Memory B cell (primary cell): ENCODE data around the gene ZNF644.
"Not testable (repeated sequence)": the region's sequence is repeated elsewhere in the genome, so short reads cannot be mapped to it uniquely, and the experiment has no call there.

Experiments used
- ATAC-seq: fragments of 150-1000 bp; cut with Tn5 transposase; 2 replicates; pipeline ENCODE4 v1.10.0; 2021; ENCODE audit warnings: low read depth, mild to moderate bottlenecking, moderate library complexity
- DNase-seq, 2 donors: peaks; one replicate each; pipeline ENCODE4 v3.0.0; 2022; ENCODE audit warnings: low spot score in 2 of 2
- H3K27ac Mint-ChIP-seq: one replicate; pipeline ENCODE4 v1.8.0; 2022; ENCODE audit warnings: mild to moderate bottlenecking, moderate library complexity, mixed read lengths
- H3K27me3 Mint-ChIP-seq: one replicate; pipeline ENCODE4 v1.8.0; 2022; ENCODE audit warnings: mixed read lengths
- H3K36me3 Mint-ChIP-seq: one replicate; pipeline ENCODE4 v1.8.0; 2022; ENCODE audit warnings: mild to moderate bottlenecking, mixed read lengths
- H3K4me1 Mint-ChIP-seq: one replicate; pipeline ENCODE4 v1.8.0; 2022; ENCODE audit warnings: mixed read lengths
- H3K4me3 Mint-ChIP-seq: one replicate; pipeline ENCODE4 v1.8.0; 2022; ENCODE audit warnings: mild to moderate bottlenecking, moderate library complexity, mixed read lengths
- H3K9me3 Mint-ChIP-seq: one replicate; pipeline ENCODE4 v1.8.0; 2022; ENCODE audit warnings: mixed read lengths

The ZNF644 gene

DNA sequence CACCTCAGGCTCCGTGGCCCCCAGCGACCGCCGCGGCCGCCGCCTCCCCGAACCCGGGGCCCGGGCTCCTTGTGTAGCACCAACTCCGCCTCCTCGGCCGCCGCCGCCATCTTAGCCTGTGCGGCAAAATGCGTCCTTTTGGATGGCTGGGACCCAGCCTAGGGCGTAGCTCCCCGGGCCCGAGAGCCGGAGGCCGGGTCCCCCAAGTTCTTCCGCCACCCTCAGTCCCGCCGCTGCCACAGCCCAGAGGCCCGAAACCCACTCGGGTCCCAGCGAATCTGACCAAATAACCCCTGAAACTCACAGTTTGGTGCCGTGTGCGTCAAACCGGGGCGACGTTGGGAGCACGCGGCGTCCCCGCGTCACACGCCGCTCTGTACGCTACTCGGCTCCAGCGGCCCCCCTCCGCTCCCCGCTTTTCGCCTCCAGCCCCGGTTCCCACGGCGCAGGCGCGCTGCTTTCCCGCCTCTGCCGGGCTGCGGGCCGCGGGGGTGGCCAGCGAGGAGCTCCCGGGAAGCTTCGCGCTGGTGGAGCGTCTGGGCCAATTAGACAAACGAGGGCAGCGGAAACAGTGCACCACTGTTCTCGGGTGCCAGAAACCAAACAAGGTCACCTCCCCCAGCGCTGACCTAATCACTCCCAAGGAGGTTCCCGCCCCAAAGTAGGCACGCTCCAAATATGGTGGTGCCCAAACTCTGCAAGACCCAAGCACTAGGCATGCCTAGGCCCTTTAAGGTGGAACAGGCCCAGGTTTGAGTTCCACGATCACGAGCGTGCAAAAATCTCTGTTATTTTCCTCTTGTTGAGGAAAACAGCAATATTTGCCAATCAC is at the start of gene ZNF644:
ZNF644 (minus strand) TSS at position 350 of the 832 bp plus-strand sequence. CDS start 39,682 bp downstream, outside the sequence.
- Mint-ChIP-seq H3K4me3 (peak within 1 kb of the TSS; percentile 94), H3K9me3 (no peaks in the 10 kb centered on the region), H3K4me1 (peaks cover 46% of the 10 kb centered on the region), H3K36me3 (peaks cover 2% of the 10 kb centered on the region), H3K27me3 (no peaks in the 10 kb centered on the region), H3K27ac (peak within 1 kb of the TSS; percentile 99)
- peak; percentile 75 for ATAC-seq
- peak; percentile 77 for DNase-seq

DNA sequence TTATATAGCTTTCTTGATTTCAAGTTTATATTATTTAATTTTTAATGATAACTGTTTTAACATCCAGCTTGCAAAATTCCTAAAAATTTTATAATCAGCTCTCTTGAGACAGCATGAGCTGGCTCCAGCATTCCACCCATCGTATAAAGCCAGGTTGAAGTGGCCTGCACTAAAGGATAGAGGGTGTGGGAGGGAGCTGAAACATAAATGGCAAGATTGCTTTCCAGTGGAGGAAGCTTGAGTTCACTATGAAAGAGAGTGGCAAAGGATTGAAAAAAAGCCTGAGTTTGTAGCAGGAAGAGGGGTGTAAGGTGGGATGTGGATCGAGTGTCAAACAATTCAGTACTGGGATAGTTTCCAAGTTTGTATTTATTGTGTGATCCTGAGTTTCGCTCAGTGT is 48.5 kb upstream of the ZNF644 start:
- peaks cover 8% of the 10 kb centered on the region for H3K27me3 Mint-ChIP-seq
- H3K4me1 Mint-ChIP-seq = peaks cover 2% of the 10 kb centered on the region
- H3K9me3 Mint-ChIP-seq = peaks cover 7% of the 10 kb centered on the region
- ATAC-seq (no peak), DNase-seq (no peak)
- H3K27ac Mint-ChIP-seq = no peak overlapping the region
- no peak overlapping the region for H3K4me3 Mint-ChIP-seq
- peaks cover 6% of the 10 kb centered on the region for H3K36me3 Mint-ChIP-seq

DNA sequence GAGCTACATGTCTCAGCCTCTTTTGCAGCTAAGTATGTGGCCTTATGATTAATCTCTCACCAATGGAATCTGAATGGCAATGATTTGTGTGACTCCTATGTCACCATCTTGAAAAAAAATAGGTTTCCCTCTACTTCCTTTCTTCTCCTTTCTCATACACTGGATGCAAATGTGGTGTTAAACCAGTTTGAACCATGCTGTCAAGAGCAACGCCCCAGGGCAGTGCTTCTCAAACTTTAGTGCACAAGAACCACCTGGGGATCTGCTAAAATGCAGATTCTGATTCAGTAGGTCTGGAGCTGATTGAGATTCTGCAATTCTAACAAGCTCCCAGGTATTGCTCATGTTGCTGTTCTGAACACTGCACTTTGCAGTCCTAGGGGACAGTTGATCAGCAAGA is 44.7 kb upstream of the ZNF644 start:
- peaks cover 10% of the 10 kb centered on the region for H3K9me3 Mint-ChIP-seq
- H3K27me3 Mint-ChIP-seq = peaks cover 8% of the 10 kb centered on the region
- ATAC-seq (no peak), DNase-seq (no peak)
- H3K4me3 Mint-ChIP-seq = no peak overlapping the region
- no peak overlapping the region for H3K27ac Mint-ChIP-seq
- H3K36me3 Mint-ChIP-seq = peaks cover 10% of the 10 kb centered on the region
- H3K4me1 Mint-ChIP-seq = peaks cover 4% of the 10 kb centered on the region

DNA sequence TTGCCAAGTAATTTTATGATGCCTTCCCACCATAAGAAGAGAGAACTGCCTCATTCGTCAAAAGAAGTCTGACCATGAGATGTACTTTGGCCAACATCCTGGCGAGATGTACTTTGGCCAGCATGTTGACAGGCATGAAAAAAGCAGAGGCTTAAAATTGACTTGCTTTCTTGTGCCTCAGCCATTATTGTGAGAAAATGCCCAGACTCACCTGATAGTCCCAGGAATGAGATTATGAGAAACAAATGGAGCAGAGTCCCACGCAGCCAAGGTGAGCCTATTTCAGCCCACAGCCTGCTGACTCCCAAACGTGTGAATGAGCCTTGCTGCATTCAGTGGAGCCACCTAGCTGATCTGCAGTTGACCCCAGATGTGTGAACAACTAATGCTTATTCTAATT is 43.5 kb upstream of the ZNF644 start:
- peaks cover 10% of the 10 kb centered on the region for H3K9me3 Mint-ChIP-seq
- no peak overlapping the region for H3K4me3 Mint-ChIP-seq
- peaks cover 4% of the 10 kb centered on the region for H3K4me1 Mint-ChIP-seq
- ATAC-seq = no peak
- DNase-seq = no peak
- H3K27me3 Mint-ChIP-seq = peaks cover 6% of the 10 kb centered on the region
- H3K27ac Mint-ChIP-seq = no peak overlapping the region
- peaks cover 10% of the 10 kb centered on the region for H3K36me3 Mint-ChIP-seq

DNA sequence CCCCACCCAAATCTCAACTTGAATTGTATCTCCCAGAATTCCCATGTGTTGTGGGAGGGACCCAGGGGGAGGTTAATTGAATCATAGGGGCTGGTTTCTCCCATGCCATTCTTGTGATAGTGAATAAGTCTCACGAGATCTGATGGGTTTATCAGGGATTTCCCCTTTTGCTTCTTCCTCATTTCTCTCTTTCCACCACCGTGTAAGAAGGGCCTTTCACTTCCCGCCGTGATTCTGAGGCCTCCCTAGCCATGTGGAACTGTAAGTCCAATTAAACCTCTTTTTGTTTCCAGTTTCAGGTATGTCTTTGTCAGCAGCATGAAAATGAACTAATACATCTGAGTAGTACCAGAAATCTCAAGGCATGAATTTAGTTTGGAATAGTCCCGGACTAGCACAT is 41.6 kb upstream of the ZNF644 start:
- H3K4me3 Mint-ChIP-seq, H3K4me1 Mint-ChIP-seq, H3K27me3 Mint-ChIP-seq, H3K36me3 Mint-ChIP-seq, H3K9me3 Mint-ChIP-seq: not testable (repeated sequence)
- DNase-seq (peak in 1 of 2 donors; percentile 41), ATAC-seq (peak; percentile 94)
- H3K27ac Mint-ChIP-seq = peak overlapping the region; percentile 93

DNA sequence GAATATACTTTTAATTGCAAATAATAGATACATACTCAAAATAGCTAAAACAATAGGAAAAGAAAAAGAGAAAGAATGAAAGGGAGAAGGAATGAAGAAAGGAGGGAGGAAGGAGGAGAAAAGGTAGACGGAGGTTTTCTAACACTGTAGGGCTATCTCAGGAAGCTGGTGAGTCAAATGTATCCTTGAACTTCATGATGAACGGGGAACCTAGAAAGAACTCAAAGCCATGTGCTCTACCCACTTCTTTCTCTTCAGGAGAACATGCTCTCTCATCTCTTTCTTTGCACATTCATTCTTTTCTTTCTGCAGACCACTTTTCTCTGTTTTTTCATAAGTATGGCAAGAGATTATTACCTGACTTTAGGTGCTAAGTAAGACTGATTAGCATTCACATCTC is 37.3 kb upstream of the ZNF644 start:
- Mint-ChIP-seq H3K36me3 (peaks cover 6% of the 10 kb centered on the region), H3K4me1 (peaks cover 15% of the 10 kb centered on the region), H3K4me3 (no peak overlapping the region), H3K27me3 (no peaks in the 10 kb centered on the region), H3K9me3 (peaks cover 5% of the 10 kb centered on the region), H3K27ac (peak overlapping the region; percentile 75)
- ATAC-seq (no peak), DNase-seq (no peak)

DNA sequence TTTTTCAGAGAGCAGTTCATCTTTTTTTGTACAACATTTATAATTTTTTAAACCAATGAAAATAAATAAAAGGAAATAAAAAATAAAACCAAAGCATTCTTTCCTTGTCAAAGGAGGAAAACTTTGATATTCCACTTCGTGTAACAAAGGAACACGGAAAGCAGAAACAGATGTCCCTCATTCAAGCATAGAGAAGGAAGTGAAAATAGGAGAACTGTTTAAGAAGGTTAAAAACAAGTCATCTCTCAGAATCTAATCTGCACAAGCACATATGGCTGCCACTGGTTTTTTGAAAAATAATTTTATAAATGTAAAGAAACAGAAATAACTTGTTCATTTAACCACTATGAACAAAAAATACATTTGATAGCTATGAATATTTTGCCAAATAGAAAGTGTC is 35.9 kb upstream of the ZNF644 start:
- H3K4me3 Mint-ChIP-seq = peak overlapping the region; percentile 21
- DNase-seq = no peak
- no peak overlapping the region for H3K27ac Mint-ChIP-seq
- H3K27me3 Mint-ChIP-seq = no peaks in the 10 kb centered on the region
- H3K4me1 Mint-ChIP-seq = peaks cover 11% of the 10 kb centered on the region
- peaks cover 1% of the 10 kb centered on the region for H3K9me3 Mint-ChIP-seq
- H3K36me3 Mint-ChIP-seq = peaks cover 2% of the 10 kb centered on the region
- ATAC-seq = peak; percentile 63

DNA sequence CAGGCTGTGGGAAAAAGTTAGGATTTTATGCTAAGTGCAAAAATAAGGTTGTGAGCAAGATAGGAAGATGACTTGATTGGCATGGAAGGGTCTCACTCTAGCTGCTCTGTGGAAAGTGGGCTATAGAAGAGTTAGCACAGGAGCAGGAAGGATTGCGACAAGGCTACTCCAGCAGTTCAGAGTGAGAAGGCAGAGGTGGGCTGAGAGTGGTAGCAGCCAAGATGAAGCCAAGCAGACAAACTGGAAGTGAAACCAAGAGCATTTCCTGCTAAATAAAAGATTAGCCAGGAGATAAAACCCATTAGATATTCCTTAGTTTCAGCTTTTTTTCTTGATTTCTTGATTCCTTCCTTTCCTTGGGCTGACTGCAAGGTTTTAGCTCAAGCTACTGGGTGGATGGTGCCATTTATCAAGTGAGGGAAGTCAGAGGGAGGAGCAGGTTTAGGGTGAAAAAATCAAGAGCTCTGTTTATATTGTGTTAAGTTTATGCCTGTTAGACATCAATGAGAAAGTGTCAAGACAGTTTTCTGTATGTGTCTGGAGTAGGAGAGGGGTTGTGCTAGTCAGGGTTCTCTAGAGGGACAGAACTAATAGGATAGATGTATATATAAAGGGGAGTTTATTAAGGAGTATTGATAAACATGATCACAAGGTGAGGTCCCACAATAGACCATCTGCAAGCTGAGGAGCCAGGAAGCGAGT is 33.1 kb upstream of the ZNF644 start:
- Mint-ChIP-seq H3K4me1 (peaks cover 11% of the 10 kb centered on the region), H3K9me3 (no peaks in the 10 kb centered on the region), H3K4me3 (no peak overlapping the region), H3K27ac (no peak overlapping the region), H3K27me3 (no peaks in the 10 kb centered on the region), H3K36me3 (no peaks in the 10 kb centered on the region)
- peak; percentile 23 to 26 for DNase-seq
- peak; percentile 89 for ATAC-seq

DNA sequence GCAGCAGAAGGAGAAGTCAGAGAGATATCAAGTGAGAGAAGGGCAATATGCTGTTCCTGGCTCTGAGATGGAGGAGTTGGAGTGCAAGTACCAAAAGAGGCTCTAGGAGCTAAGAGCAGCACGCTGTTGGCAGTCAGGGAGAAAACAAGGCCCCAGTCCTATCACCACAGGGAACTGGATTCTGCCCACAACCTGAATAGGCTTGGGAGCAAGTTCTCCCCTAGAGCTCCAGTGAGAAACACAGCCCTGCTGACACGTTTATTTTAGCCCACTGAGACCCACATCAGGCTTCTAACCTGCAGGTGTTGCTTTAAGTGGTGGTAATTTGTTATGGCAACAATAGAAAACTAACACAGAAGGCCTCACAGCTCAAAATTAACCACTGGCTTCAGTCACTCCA is 31.8 kb upstream of the ZNF644 start:
- Mint-ChIP-seq H3K27ac (no peak overlapping the region), H3K9me3 (no peaks in the 10 kb centered on the region), H3K27me3 (no peaks in the 10 kb centered on the region), H3K36me3 (no peaks in the 10 kb centered on the region), H3K4me1 (peaks cover 6% of the 10 kb centered on the region), H3K4me3 (no peak overlapping the region)
- DNase-seq (no peak), ATAC-seq (no peak)

DNA sequence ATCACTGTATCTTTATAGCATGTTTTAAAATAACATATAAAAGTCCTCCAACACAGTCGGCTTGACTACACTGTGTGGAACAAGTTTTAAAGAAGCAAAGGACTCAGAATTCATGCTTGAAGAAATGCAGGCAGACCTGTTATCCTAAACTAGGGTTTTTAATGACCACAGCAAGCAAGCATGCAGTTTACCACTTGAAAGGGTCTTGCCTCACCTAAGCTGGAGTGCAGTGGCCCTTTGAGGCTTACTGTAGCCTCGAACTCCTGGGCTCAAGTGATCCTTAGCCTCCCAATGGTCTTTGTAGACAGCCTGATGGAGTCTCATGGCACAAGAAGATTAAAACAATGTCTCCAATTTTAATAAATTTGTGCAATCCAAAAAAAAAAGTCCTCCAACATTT is 27.7 kb upstream of the ZNF644 start:
- ATAC-seq = not testable (repeated sequence)

DNA sequence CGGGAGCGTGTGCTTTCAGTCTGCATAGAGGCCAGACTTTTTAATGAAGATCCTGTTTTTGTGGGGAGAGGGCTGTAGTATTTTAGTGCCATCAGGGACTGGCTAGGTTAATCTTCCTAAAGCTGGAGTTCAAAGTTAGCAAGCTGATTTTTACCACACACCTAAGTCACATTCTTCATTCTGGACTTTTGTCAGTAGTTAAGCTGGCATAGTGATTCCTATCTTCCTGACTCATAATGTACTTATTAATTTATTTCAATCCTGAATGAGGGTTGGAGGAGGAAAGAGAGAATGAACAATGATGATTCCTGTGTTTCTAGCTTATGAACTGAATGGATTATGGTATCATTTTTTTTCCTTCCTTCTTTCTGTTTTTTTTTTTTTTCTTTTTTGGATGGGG is 24.9 kb upstream of the ZNF644 start:
- H3K36me3 Mint-ChIP-seq = no peaks in the 10 kb centered on the region
- ATAC-seq (no peak), DNase-seq (no peak)
- peaks cover 3% of the 10 kb centered on the region for H3K9me3 Mint-ChIP-seq
- no peak overlapping the region for H3K4me3 Mint-ChIP-seq
- H3K4me1 Mint-ChIP-seq = no peaks in the 10 kb centered on the region
- H3K27ac Mint-ChIP-seq = no peak overlapping the region
- H3K27me3 Mint-ChIP-seq = no peaks in the 10 kb centered on the region

More for the DNA sequence above, 27.7 kb upstream of the ZNF644 start:
- not testable (repeated sequence) for H3K36me3 Mint-ChIP-seq, H3K4me1 Mint-ChIP-seq, H3K4me3 Mint-ChIP-seq, H3K9me3 Mint-ChIP-seq, H3K27me3 Mint-ChIP-seq, H3K27ac Mint-ChIP-seq, DNase-seq

DNA sequence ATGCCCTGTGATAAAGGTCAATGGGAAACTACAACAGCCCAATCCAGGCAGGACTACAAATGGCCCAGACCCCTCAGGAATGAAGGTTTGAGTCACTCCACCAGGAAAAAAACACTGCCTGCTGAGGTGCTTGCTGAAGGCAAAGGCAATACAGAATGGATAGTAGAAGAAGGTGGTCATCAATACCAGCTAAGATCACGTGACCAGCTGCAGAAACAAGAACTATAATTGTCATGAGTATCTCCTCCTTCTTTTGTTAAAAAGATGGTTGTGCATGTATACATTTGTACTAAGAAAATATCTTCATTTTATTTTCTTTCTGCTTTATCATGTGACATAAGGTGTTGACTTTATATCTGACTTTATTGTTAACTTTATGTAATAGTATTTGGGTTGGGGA is 23.4 kb upstream of the ZNF644 start:
- no peaks in the 10 kb centered on the region for H3K27me3 Mint-ChIP-seq
- H3K27ac Mint-ChIP-seq = no peak overlapping the region
- peaks cover 8% of the 10 kb centered on the region for H3K9me3 Mint-ChIP-seq
- ATAC-seq (no peak), DNase-seq (no peak)
- H3K4me1 Mint-ChIP-seq = no peaks in the 10 kb centered on the region
- no peak overlapping the region for H3K4me3 Mint-ChIP-seq
- peaks cover 2% of the 10 kb centered on the region for H3K36me3 Mint-ChIP-seq

DNA sequence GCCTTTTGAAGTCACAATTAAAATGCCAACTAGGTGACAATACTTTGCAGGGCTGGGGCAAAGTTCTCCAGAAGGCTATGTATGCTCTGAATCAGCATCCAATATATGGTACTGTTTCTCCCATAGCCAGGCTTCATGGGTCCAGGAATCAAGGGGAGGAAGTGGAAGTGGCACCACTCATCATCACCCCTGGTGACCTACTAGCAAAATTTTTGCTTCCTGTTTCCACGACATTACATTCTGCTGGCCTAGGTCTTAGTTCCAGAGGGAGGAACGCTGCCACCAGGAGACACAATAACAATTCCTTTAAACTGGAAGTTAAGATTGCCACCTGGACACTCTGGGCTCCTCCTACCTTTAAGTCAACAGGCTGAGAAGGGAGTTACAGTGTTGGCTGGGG is 22.9 kb upstream of the ZNF644 start:
- ATAC-seq, DNase-seq, H3K4me3 Mint-ChIP-seq, H3K4me1 Mint-ChIP-seq, H3K27me3 Mint-ChIP-seq, H3K9me3 Mint-ChIP-seq, H3K36me3 Mint-ChIP-seq, H3K27ac Mint-ChIP-seq: not testable (repeated sequence)

DNA sequence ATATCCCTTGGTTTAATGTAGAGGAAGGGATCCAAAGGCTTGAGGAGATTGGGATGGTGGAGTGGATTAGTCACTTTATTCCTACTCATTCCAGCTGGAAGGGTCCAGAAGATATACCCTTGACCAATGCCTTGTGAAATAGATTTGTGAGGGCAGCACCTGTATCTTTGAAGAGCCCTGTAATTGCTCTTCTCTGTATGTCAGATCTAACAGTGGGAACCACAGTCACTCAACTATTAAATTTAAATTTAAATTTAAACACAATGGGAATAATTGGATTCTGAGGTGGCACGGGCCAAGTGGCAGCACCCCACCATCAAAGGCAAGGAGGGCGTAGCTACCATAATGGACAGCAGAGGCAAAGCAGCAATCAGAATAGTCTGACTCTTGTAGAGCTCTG is 20.5 kb upstream of the ZNF644 start:
- not testable (repeated sequence) for H3K27ac Mint-ChIP-seq, H3K9me3 Mint-ChIP-seq, H3K36me3 Mint-ChIP-seq, H3K4me3 Mint-ChIP-seq, DNase-seq, H3K27me3 Mint-ChIP-seq, H3K4me1 Mint-ChIP-seq, ATAC-seq
